ENCODE data around the gene OLR1.
"Not testable (repeated sequence)": the region's sequence is repeated elsewhere in the genome, so short reads cannot be mapped to it uniquely, and the experiment has no call there.

The OLR1 gene

DNA sequence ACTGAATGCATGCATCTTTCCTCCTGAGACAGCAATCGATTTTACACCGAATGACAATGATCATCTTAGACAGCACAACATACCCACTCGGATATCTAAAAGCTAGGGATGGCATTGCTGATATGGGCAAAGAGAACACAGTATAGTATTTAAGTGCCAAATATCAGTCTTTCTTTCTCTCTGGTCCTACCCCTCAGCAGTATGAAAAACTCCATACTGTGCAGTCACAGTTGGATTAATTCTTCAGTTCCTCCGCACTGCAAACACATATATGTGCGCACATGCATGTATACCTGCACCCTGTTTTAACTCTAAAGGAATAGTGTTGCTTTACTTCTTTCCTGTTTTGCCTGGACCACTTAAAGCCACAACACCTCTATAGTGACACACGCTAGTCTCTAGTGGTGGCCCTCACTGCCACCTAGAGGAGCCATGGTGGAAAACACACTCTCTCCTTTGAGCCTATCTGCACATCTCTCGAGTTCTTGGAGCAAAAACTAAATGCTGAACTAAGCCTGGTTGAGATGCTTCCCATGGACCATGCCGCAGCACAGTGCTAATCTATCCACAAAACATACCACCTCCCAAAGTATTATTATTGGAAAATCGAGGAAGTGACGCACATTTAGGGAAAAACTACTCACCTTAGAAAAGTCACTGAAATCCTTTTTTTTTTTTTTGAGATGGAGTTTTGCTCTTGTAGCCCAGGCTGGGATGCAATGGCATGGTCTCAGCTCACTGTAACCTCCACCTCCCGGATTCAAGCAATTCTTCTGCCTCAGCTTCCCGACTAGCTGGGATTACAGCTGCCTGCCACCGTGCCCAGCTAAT lies 18.8 kb upstream of the OLR1 start:
- DNase-seq = peak; percentile 67

DNA sequence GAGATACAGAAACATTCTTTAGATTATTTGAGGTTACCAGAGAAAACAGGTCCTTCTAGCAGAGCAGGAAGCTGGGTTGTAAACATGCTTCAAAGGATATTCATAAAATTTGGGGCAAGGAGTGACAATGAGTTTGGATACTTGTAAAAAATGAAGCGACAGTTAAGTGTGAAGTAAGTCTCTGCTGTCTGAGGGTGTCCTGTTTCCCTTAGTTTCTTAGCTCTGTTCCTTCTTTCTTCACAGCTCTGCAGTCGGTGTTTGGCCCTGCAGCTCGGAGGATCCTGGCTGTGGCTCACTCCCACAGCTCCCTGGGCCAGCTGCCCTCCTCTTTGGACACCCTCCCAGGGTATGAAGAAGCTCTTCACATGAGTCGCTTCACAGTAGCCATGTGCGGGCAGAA lies 17.7 kb upstream of the OLR1 start:
- DNase-seq = no peak

DNA sequence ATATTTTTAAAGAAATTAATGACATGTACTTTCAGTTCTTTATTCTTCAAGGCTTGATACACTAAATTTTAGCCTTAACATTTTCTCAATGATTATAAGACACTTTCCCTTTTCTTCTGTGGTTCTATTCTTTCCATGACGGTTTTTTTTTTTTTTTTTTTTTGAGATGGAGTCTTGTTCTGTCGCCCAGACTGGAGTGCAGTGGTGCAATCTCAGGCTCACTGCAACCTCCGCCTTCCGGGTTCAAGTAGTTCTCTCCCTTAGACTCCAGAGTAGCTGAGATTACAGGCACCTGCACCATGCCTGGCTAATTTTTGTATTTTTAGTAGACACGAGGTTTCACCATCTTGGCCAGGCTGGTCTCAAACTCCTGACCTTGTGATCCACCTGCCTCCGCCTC lies 15.0 kb upstream of the OLR1 start:
- not testable (repeated sequence) for DNase-seq

DNA sequence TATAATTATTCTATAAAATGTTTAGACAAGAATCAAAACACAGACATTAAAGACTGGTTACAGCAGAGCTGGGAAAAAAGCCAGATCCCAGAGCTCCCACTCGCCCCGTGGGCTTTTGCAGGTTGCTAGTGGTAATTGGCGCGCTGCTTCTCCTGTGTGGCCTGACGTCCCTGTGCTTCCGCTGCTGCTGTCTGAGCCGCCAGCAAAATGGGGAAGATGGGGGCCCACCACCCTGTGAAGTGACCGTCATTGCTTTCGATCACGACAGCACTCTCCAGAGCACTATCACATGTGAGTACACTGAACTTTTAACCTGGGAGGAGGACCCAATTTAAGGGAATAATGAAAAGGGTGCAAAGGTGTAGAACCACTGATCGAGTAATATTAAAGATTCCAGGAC lies 14.4 kb upstream of the OLR1 start:
- DNase-seq = no peak

DNA sequence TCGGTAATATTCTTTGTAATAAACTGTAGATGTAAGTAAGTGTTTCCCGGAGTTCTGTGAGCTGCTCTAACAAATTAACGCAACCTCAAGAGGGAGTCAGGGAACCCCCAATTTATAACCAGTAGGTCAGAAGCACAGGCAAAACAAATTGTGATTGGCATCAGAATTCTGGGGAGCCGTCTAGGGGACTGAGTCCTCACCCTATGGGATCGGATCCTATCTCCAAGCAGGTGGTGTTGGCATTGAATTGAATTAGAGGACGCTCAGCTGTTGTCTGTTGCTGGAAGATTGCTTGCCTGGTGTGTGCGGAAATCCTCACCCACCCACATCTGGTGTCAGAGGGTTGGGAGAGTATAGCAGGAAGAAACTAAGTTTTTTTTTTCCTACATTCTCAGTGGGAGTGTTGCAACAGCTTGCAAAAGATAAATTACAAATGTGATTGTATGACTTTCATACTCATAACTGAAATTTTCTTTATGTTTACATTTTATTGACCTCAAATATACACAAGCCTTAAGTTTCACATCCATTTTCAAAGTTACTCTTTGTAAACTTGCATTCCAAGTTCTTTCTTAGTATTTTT lies 12.4 kb upstream of the OLR1 start:
- DNase-seq = no peak

DNA sequence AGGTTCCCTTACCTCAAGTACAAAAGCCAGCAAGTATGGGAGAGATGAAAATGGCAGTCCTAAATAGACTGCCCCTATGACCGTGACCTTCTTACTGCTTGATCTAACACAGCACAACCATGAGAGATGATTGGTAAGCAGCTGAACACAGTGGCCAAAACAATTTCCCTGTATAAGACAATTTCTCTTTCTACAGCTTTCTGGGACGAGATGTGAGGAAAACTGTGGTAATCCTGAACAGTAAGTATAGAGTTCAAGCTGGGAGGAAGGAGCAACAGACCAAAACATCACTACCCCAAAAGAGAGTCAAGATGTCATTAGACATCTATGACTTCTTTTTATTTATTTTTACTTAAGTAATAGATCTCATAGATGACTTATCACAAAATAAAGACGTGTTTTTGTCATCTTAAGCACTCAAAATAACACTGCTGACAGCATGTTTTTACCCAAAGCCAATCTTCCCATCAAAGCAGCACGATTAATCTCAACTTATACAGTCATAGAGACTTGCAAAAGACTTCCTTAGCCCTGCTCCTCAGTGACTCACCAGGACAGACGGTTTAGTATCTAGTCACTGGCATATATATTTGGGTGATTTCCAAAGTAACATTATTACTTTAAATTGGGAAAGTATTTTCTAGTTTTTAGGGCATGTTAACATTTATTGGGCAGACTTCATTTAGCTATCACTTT lies 10.6 kb upstream of the OLR1 start:
- no peak for DNase-seq

DNA sequence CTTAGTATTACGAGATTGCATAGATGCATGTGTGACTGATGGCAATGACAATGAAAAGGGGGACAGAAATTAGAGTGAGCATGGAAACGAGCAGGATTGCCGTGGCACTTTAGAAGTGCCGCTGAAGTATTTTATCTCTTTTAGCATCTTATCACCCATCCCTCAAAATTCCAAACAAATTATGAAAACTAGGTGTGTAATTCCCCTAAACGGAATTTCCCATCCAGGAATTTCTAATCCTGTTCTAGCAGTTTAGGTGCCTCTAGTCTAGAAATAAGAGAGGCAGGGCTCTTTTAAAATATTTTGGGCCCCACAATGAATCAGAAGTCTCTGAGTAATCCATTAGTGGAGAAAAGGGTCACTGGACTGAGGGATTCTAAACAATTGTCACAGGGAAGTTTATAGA lies 7.8 kb upstream of the OLR1 start:
- no peak for DNase-seq

DNA sequence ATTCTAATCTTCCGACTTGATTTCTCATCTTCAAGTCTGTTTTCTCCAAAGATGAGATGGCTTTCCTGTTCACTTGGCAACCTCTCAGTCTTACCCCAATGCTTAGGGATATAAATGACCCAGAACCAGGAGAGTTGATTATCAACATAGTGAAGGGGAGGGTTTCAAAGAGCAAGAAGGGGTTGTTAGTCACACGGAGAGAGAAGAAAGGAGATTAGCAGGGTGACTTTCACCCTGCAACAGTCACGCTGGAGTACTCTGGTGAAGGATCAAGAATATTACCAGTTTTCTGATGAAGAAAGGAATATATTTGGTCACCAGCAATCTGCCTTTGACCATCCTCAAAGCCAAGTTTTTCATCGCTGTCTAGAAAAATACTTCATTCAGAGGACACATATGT lies 6.9 kb upstream of the OLR1 start, which contains the start of gene TMEM52B:
Gene TMEM52B, plus strand, starts transcription at position 212 of the 400 bp plus-strand sequence. CDS start 543 bp downstream, outside the sequence.
- DNase-seq = no peak

DNA sequence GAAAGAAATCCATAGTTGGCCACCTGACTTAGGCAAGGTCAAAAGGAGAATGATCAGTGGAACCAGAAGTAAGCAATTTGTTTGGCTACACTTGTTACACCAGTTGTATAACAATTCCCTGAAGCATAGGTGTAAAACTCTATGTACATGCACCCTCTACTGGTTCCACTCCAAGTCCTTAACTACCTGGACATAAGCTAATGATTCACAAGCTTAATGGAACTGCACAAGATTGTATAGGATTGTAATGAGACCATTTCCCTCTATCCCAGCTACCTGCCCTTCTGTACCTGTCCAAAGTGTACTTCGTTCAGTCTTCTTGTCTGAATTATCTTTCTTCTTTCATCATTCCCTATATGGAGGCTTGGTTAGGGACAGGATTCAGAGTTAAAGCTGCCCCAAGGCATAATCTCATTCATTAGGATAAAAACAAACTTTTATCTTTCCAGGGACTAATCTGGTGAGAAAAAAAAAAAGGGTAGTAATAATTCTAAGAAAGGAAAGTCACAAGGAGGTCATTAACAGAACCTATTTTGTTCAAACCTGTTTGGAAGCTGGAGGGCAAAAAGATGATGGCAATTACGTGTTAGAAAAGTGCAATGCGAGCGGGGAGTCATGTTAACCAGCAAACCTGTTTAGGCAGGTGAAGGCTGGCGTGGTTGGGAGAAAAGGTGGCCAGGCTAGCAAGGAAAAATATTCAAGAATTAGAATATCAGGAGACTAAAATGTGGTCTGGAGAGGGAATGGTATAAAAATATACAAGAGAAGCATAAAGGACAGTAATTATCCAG lies 4.1 kb upstream of the OLR1 start:
- no peak for DNase-seq

DNA sequence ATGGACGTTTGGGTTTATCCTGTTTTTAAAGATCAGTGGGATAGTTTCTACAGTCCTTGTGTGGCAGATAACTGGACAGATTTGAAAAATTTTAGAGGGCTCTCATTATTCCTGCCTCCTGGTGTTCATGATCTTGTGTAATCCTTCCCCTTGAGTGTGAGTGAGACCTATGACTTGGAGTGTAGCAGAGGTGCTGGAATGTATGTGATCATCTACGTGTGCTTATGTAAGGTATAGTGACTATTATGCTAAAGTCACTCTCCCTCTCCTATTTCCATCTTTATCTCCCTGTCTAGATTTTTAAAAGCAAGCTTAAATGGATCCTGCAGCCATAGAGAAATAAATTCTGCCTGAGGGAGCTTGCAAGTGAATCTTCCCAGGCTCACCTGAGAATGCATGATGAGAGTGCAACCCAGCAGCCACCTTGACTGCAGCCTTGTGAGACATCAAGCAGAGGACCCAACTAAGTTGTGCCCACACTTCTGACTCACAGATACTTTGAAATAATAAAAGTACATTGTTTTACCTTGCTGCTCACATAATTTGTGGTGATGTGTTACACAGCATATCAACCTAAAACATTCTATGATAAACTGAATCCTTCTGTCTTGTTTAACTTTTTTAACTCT lies 3.2 kb upstream of the OLR1 start:
- DNase-seq = no peak

DNA sequence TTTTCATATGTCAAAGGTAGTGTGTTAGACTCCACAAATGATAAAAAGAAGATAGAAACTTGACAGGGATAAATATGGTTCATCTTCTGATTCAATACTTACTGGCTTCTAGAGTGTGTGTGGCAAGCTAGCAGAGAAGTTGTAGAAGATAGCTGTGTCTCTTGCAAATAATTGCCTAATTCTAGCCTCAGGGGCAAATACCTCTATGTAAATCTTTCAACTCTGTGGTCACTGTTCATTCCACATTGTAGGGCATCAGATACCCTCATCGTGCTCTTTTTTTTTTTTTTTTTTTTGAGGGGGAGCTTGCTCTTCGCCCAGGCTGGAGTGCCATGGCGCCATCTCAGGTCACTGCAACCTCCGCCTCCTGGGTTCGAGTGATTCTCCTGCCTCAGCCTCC lies 1.7 kb downstream of the OLR1 start:
- DNase-seq = no peak

DNA sequence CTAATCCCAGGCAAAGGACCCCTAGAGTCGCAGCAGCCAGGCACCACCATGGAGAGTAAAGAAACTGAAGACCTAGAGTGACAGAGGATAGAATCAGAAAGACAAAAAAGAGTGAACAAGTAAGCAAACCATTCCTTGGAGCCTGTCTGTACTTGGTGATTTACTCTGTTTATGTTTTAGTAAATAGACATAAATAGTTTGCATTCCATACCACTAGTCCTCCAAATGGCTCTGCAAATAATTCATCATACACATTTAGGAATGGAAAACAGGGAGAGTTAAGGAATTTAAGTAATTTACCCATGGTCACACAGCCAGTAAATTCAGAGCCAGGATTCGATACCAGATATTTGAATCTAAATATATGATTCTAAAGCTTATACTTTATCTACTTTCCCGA lies 2.8 kb downstream of the OLR1 start:
- no peak for DNase-seq

DNA sequence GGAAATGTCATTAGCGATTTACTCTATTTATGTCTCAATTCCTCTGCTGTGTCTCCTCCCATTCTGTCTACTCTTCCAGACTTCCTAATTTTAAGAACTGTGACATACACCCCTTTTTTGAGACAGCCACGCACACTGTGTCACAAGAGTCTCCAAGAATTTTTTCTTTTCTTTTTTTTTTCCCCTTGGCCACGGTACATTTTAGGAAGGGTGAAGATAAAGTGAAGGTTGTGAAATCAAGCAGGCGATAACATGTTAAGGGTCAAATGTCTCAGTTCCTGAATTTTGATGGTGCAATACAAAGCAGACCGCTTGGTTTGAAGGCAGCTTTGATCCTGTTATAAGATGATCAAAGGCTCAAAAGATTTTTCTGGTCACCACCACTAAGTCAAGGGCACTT lies 4.3 kb downstream of the OLR1 start:
- DNase-seq = peak; percentile 9

DNA sequence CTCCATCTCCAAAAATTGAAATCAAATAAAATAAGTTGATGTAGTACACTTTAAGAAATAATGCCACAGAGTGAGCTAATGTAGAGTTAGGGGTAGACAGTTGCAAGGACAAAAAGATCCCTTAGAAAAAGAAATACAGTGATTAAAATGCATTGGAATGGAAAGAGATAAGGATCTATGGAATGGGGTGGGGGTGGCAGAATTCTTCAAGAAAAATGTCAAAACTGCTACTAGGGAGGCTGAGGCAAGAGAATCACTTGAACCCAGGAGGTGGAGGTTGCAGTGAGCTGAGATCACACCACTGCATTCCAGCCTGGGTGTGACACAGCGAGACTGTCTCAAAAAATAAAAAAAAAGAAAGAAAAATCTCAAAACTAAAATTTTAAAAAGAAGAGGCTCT lies 6.5 kb downstream of the OLR1 start:
- no peak for DNase-seq

DNA sequence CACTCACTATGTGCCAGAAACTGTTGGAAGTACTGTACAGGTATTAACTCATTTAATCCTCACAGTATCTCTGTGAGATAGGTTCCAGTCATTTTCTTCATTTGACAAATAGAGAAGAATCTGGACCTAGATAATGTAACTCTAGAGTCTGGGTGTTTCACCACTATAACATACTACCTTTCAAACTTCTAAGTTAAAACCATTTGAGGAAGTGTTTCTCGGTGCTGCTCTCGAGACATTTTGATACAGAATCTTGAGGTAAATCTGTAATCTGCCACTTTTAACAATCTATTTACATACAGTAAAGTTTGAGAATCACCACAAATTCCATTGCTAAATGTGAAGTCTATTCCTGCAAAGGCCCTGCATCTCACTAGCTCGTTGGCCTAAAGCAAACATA lies 8.8 kb downstream of the OLR1 start:
- DNase-seq = no peak

DNA sequence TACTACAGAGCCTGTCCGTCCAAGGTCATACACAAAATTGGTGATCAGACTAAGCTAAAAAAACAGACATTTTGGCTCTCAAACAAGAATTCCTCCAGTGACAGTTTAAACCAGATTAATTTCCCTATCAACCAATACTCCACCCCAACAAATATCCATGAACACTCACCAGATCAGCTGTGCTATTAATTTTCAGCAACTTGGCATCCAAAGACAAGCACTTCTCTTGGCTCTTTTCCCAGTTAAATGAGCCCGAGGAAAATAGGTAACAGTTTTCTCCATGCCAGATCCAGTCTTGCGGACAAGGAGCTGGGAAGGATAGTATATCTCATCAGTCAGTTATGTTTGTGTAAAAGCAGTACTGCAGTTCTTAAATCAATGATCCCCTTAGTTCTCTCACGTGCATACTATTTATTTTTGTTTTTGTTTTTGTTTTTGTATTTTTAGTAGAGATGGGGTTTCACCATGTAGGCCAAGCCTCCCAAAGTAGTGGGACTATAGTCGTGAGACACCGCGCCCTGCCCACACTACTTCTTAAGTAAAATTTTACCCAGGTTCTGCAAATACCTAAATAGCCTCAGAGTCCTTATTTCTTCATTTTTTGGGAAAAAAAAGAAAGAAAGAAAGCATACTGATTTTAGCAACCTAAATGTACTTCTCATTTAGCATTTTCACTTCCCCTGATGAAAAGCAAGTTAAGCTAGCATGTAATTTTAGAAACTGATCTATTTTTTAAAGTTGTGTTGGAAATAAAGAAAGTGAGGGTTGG lies 11.1 kb downstream of the OLR1 start:
- DNase-seq = no peak

DNA sequence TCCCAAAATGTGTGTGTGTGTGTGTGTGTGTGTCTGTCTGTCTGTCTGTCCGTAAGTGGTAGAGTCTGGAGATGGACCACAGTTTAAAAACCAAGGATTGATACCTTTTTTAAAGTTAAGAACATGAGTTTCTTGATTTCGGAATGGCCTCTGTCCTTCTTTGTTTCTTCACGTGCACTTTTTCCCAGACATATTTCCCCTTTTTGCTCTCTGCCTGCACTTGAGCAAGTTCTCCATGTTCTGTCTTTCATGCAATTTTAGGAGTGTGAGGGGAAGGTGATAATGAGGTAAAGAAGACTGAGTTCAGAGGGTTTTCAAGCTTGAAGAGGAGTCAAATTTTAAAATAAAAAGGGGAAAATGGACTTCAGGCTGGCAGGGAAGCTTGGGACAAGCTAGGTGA lies 12.7 kb downstream of the OLR1 start:
- no peak for DNase-seq

DNA sequence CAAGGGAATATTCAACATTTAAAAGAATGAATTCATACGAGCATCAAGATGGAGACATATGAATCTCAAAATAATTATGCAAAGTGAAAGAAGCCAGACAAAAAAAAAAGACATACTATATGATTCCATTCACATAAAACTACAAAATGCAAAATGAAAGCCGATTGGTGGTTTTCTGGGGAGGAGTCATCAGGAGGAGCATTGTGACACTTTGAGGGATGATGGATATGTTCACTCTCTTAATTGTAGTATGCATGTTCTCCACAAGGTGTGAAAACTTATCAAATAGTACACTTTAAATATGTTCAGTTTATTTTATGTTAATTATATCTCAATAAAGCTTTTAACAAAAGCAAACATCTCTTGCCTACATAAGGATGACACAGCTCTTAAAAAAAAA lies 13.5 kb downstream of the OLR1 start:
- DNase-seq = no peak

DNA sequence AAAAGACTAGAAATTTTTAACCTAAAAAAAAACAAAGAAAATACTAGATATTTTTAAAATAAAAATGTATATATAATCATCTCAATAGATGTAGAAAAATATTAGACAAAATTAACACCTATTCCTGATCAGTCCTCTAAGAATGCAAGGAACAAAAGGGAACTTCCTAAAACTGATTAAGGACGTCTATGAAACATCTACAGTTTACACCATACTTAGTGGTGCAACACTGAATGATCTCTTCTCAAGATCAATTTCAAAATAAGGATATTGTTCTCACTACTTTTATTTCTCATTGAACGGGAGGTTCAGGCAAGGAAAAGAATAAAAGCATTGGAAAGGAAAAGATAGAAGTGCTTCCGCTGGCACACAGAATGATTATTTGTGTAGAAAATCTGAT lies 16.0 kb downstream of the OLR1 start:
- DNase-seq = no peak

DNA sequence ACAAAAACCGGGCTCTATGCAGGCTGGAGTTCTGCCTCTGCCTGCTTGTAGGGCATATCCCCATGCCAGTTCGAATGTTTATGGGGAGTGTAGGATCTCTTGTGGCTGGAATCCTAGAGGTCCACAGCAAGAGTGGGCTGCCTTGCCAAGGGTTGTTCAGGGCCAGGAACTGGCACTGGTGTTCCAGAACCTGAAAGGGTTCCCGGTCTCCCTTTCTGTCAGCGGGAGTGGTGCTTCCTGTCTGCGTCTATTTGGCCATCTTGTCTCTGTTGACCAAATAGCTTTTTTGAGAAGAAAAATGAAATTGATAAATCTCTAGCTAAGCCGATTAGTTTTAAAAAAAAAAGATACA lies 17.8 kb downstream of the OLR1 start:
- DNase-seq = no peak

DNA sequence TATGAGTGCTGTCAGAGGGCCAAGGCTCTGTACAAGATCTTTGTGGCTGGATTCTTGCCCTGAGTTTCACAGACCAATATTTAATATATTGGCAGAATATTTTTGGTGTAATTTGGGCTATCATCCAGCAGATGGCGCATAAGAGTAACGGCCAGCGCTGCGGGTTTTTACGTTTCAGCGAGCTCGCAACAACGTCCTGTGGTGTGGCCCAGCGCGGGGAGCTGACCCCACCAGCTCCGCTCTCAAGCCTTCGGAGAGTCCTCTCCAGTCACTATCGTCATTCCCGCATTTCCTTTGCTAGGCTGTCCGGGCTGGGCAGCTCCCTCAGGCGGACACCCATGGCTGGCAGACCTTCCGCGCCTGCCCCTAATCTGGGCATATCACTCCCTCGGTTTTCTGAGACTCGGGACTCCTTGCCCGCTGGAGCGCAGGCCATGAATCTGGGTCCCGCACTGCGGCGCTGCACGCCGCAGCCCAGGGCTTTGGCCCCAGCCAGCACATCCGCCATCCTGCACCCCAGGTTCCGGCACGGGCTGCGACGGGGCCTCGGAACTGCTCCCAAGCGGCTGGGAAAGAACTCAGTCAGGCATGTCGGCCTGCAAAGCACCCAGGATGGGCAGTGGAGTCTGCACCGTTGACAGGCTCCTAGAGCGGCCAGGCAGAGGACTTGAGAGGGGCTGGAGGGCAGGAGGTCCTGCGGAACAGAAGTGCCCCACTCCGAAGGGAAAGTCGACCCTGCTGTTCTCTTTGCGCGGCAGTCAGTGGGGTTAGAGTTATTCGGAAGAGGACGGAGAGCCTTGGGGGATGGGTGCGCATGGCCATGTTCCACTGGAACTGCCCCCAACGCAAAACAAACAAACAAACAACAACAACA lies 18.4 kb downstream of the OLR1 start:
- DNase-seq = peak; percentile 61
